ENCODE data around the gene MXD1.

GRCh38 chr2:69911985-69912563 is 2.8 kb upstream of the MXD1 start:
- peak; percentile 32 to 74 (median 69) for TF ChIP-seq CTCF (IDR thresholded peaks at IDR 0.05)
- TF ChIP-seq POLR2A (IDR thresholded peaks at IDR 0.05): no peak

Data from breast epithelium (tissue), 3 donors.